ENCODE measurements around the gene ANKRD24.
"Not testable (repeated sequence)": the region's sequence is repeated elsewhere in the genome, so short reads cannot be mapped to it uniquely, and the experiment has no call there.

The ANKRD24 gene

GRCh38 chr19:4197625-4198466 is 15.4 kb downstream of the ANKRD24 start:
- DNase-seq (ENCODE audit: low read depth in 2 of 3, low spot score in 2 of 3): no peak

- no peak for DNase-seq (ENCODE audit: low read depth in 2 of 3, low spot score in 2 of 3)
These were observed 16.1 kb downstream of the ANKRD24 start for GRCh38 chr19:4198467-4199126.

GRCh38 chr19:4199699-4200293 is 17.3 kb downstream of the ANKRD24 start:
- DNase-seq (ENCODE audit: low read depth in 2 of 3, low spot score in 2 of 3): no peak

GRCh38 chr19:4200940-4201542 is 18.6 kb downstream of the ANKRD24 start:
- no peak for DNase-seq (ENCODE audit: low read depth in 2 of 3, low spot score in 2 of 3)

- DNase-seq (ENCODE audit: low read depth in 2 of 3, low spot score in 2 of 3): no peak
These were observed 19.3 kb downstream of the ANKRD24 start for GRCh38 chr19:4201798-4202197.

GRCh38 chr19:4206818-4207484 is 24.5 kb downstream of the ANKRD24 start:
- DNase-seq (ENCODE audit: low read depth in 2 of 3, low spot score in 2 of 3): no peak

GRCh38 chr19:4208385-4209094 is 26.1 kb downstream of the ANKRD24 start:
- DNase-seq (ENCODE audit: low read depth in 2 of 3, low spot score in 2 of 3): no peak

GRCh38 chr19:4210166-4210731 is 27.8 kb downstream of the ANKRD24 start:
- no peak for DNase-seq (ENCODE audit: low read depth in 2 of 3, low spot score in 2 of 3)

GRCh38 chr19:4213116-4213515 is 30.6 kb downstream of the ANKRD24 start:
- no peak for DNase-seq (ENCODE audit: low read depth in 2 of 3, low spot score in 2 of 3)

GRCh38 chr19:4215807-4216206 is 33.3 kb downstream of the ANKRD24 start:
- no peak for DNase-seq (ENCODE audit: low read depth in 2 of 3, low spot score in 2 of 3)

GRCh38 chr19:4216846-4217245 is 34.4 kb downstream of the ANKRD24 start:
- no peak for DNase-seq (ENCODE audit: low read depth in 2 of 3, low spot score in 2 of 3)

- DNase-seq (ENCODE audit: low read depth in 2 of 3, low spot score in 2 of 3): no peak
These were observed 35.2 kb downstream of the ANKRD24 start for GRCh38 chr19:4217429-4218264.

GRCh38 chr19:4218523-4218922 is 36.0 kb downstream of the ANKRD24 start:
- DNase-seq (ENCODE audit: low read depth in 2 of 3, low spot score in 2 of 3): not testable (repeated sequence)

- DNase-seq (ENCODE audit: low read depth in 2 of 3, low spot score in 2 of 3): no peak
These were observed 37.7 kb downstream of the ANKRD24 start for GRCh38 chr19:4220188-4220587.

- no peak for DNase-seq (ENCODE audit: low read depth in 2 of 3, low spot score in 2 of 3)
These were observed 42.0 kb downstream of the ANKRD24 start for GRCh38 chr19:4224470-4224869.

GRCh38 chr19:4225885-4226284 is 43.4 kb downstream of the ANKRD24 start:
- DNase-seq (ENCODE audit: low read depth in 2 of 3, low spot score in 2 of 3): no peak

- DNase-seq (ENCODE audit: low read depth in 2 of 3, low spot score in 2 of 3): no peak
These were observed 45.3 kb downstream of the ANKRD24 start for GRCh38 chr19:4227771-4228170.

- no peak for DNase-seq (ENCODE audit: low read depth in 2 of 3, low spot score in 2 of 3)
These were observed 46.3 kb downstream of the ANKRD24 start for GRCh38 chr19:4228765-4229178.

GRCh38 chr19:4229179-4229931 is 46.9 kb downstream of the ANKRD24 start, which contains the start of gene EBI3:
EBI3 (plus strand) TSS chr19:4229523; CDS start chr19:4229551, 28 bp downstream.
- peak; percentile 21 to 67 (median 37) for DNase-seq (ENCODE audit: low read depth in 2 of 3, low spot score in 2 of 3)

Measured in activated CD8-positive, alpha-beta memory T cell treated with anti-CD3 and anti-CD28 coated beads for 48 hours (primary cell).